H9 (cell line): ENCODE results near the gene HIP1. TPM values are rescaled to one million over a fixed set of nuclear protein-coding genes. Genes with fewer than 3 reads are reported as not detected.
"Not testable (repeated sequence)": the region's sequence is repeated elsewhere in the genome, so short reads cannot be mapped to it uniquely, and the experiment has no call there.

Source experiments
- DNase-seq: peaks from one replicate; pipeline ENCODE4 v3.0.0-alpha.2; 2017
- H2AFZ ChIP-seq: one replicate; pipeline ENCODE4 v1.6.1; 2013; ENCODE audit warnings: mild to moderate bottlenecking, low read length, control low read depth, moderate library complexity
- H2AK5ac ChIP-seq: 2 replicates; pipeline ENCODE4 v1.6.1; 2013; ENCODE audit warnings: low read length, control low read depth, mixed read lengths; ENCODE audit not compliant: insufficient read length
- H2BK120ac ChIP-seq: one replicate; pipeline ENCODE4 v1.6.1; 2013; ENCODE audit warnings: low read depth, mild to moderate bottlenecking, low read length, control low read depth, inconsistent platforms; ENCODE audit not compliant: poor library complexity, severe bottlenecking
- H2BK12ac ChIP-seq: 2 replicates; pipeline ENCODE4 v1.6.1; 2013; ENCODE audit warnings: low read length, control low read depth, mixed read lengths, low read depth; ENCODE audit not compliant: insufficient read length
- H2BK15ac ChIP-seq: 2 replicates; pipeline ENCODE4 v1.6.1; 2013; ENCODE audit warnings: low read depth, low read length, control low read depth
- H2BK20ac ChIP-seq: one replicate; pipeline ENCODE4 v1.6.1; 2013; ENCODE audit warnings: low read depth, mild to moderate bottlenecking, low read length, control low read depth, inconsistent platforms; ENCODE audit not compliant: poor library complexity, severe bottlenecking
- H2BK5ac ChIP-seq: 2 replicates; pipeline ENCODE4 v1.6.1; 2013; ENCODE audit warnings: low read length, control low read depth, mixed read lengths; ENCODE audit not compliant: insufficient read length
- H3K14ac ChIP-seq: 2 replicates; pipeline ENCODE4 v1.6.1; 2013; ENCODE audit warnings: low read length, control low read depth; ENCODE audit not compliant: insufficient read depth
- H3K18ac ChIP-seq: 2 replicates; pipeline ENCODE4 v1.6.1; 2013; ENCODE audit warnings: low read depth, mild to moderate bottlenecking, mixed read lengths, low read length, control low read depth; ENCODE audit not compliant: insufficient read length
- H3K23ac ChIP-seq: 2 replicates; pipeline ENCODE4 v1.6.1; 2013; ENCODE audit warnings: low read length, control low read depth, mixed read lengths, low read depth; ENCODE audit not compliant: insufficient read length
- H3K23me2 ChIP-seq: 2 replicates; pipeline ENCODE4 v1.6.1; 2013; ENCODE audit warnings: low read depth, mild to moderate bottlenecking, mixed read lengths, low read length, control low read depth; ENCODE audit not compliant: insufficient read length, poor library complexity, severe bottlenecking
- H3K27ac ChIP-seq: 2 replicates; pipeline ENCODE4 v1.5.1; 2013; ENCODE audit warnings: low read length, control low read depth, mixed read lengths, low read depth; ENCODE audit not compliant: insufficient read length
- H3K27me3 ChIP-seq: 2 replicates; pipeline ENCODE4 v1.6.1; 2013; ENCODE audit warnings: low read length, control low read depth, inconsistent platforms; ENCODE audit not compliant: insufficient read depth
- H3K4ac ChIP-seq: 2 replicates; pipeline ENCODE4 v1.6.1; 2013; ENCODE audit warnings: low read depth, mild to moderate bottlenecking, control low read depth, inconsistent platforms, low read length, moderate library complexity
- H3K4me1 ChIP-seq: 2 replicates; pipeline ENCODE4 v1.6.1; 2013; ENCODE audit warnings: low read length, control low read depth, inconsistent platforms; ENCODE audit not compliant: insufficient read depth
- H3K4me2 ChIP-seq: 2 replicates; pipeline ENCODE4 v1.6.1; 2013; ENCODE audit warnings: low read length, control low read depth, mixed read lengths; ENCODE audit not compliant: insufficient read length, insufficient read depth
- H3K56ac ChIP-seq: 2 replicates; pipeline ENCODE4 v1.6.1; 2013; ENCODE audit warnings: low read depth, mild to moderate bottlenecking, mixed read lengths, low read length, control low read depth; ENCODE audit not compliant: insufficient read length
- H3K79me1 ChIP-seq: 2 replicates; pipeline ENCODE4 v1.6.1; 2013; ENCODE audit warnings: low read depth, mild to moderate bottlenecking, moderate library complexity, low read length, control low read depth, inconsistent platforms; ENCODE audit not compliant: insufficient read depth, poor library complexity, severe bottlenecking
- H3K79me2 ChIP-seq: 2 replicates; pipeline ENCODE4 v1.6.1; 2013; ENCODE audit warnings: low read length, control low read depth, inconsistent platforms; ENCODE audit not compliant: insufficient read depth
- H3K9ac ChIP-seq: 2 replicates; pipeline ENCODE4 v1.6.1; 2013; ENCODE audit warnings: low read length, control low read depth, mixed read lengths; ENCODE audit not compliant: insufficient read length; ENCODE audit errors: extremely low read depth
- H3K9me3 ChIP-seq: one replicate; pipeline ENCODE4 v1.6.1; 2013; ENCODE audit warnings: low read depth, low read length, inconsistent platforms; ENCODE audit not compliant: control insufficient read depth
- H3T11ph ChIP-seq: one replicate; pipeline ENCODE4 v1.6.1; 2013; ENCODE audit warnings: mild to moderate bottlenecking, low read length, control low read depth, inconsistent platforms
- H4K20me1 ChIP-seq: one replicate; pipeline ENCODE4 v1.6.1; 2013; ENCODE audit not compliant: control insufficient read depth, insufficient read length, insufficient read depth
- H4K5ac ChIP-seq: 2 replicates; pipeline ENCODE4 v1.6.1; 2013; ENCODE audit warnings: low read depth, mild to moderate bottlenecking, mixed read lengths, low read length, control low read depth; ENCODE audit not compliant: insufficient read length
- H4K8ac ChIP-seq: replicated peaks from 2 replicates; pipeline ENCODE4 v1.6.1; 2013; ENCODE audit warnings: low read length, control low read depth, mixed read lengths, low read depth; ENCODE audit not compliant: insufficient read length
- H4K91ac ChIP-seq: 2 replicates; pipeline ENCODE4 v1.6.1; 2013; ENCODE audit warnings: low read depth, mild to moderate bottlenecking, moderate library complexity, mixed read lengths, low read length, control low read depth; ENCODE audit not compliant: insufficient read length
- H3K27ac Mint-ChIP-seq, 3 experiments: 2 replicates in 2 of 3; 3 replicates in 1 of 3; pipeline ENCODE4 v1.8.0; 2020 to 2021; ENCODE audit warnings: mixed read lengths in 3 of 3, mild to moderate bottlenecking in 1 of 3, moderate library complexity in 1 of 3
- H3K27me3 Mint-ChIP-seq: 2 replicates; pipeline ENCODE4 v1.8.0; 2021; ENCODE audit warnings: low read depth, mild to moderate bottlenecking, moderate library complexity, mixed read lengths
- H3K36me3 Mint-ChIP-seq, 3 experiments: 2 replicates in 2 of 3; 3 replicates in 1 of 3; pipeline ENCODE4 v1.8.0; 2020 to 2021; ENCODE audit warnings: low read depth in 3 of 3, mixed read lengths in 3 of 3; ENCODE audit not compliant: insufficient read depth in 1 of 3
- H3K4me1 Mint-ChIP-seq, 2 experiments: 2 replicates each; pipeline ENCODE4 v1.8.0; 2020; ENCODE audit warnings: mixed read lengths in 2 of 2
- H3K4me3 Mint-ChIP-seq, 2 experiments: 2 replicates in 1 of 2; 3 replicates in 1 of 2; pipeline ENCODE4 v1.8.0; 2020 to 2021; ENCODE audit warnings: mild to moderate bottlenecking in 2 of 2, mixed read lengths in 2 of 2, moderate library complexity in 1 of 2
- H3K9me3 Mint-ChIP-seq, 2 experiments: 2 replicates in 1 of 2; 3 replicates in 1 of 2; pipeline ENCODE4 v1.8.0; 2020; ENCODE audit warnings: mild to moderate bottlenecking in 2 of 2, mixed read lengths in 2 of 2, moderate library complexity in 1 of 2
- CTCF ChIP-seq: fragments of 200-600 bp; sonication (generic); conservative IDR thresholded peaks from 3 replicates; pipeline ENCODE4 v1.8.0; 2021; ENCODE audit warnings: antibody characterized with exemption, mild to moderate bottlenecking
- WGBS: extraction: QIAGEN DNeasy Blood & Tissue Kit; methylation state at CpG from one replicate; pipeline ENCODE4 v1.1.7; 2013; ENCODE audit warnings: missing lambda C conversion rate, low lambda C conversion rate, mixed read lengths; ENCODE audit not compliant: insufficient read length; ENCODE audit errors: extremely low coverage; 5-methylcytosine and 5-hydroxymethylcytosine counted together
- long read RNA-seq: library from polyadenylated mRNA; unstranded; transcript quantifications from one replicate; pipeline ENCODE4 v2.0.0, GENCODE V29; 2020
- total RNA-seq: library from RNA; stranded (reverse); gene quantifications from 2 replicates; pipeline ENCODE4 v1.2.1, GENCODE V29; 2021

Gene HIP1
- total RNA-seq = 82.7 and 87.5 TPM in 2 replicates
- long read RNA-seq, full-length matches to known transcripts = 5 of 53 reads
- long read RNA-seq, partial matches to known transcripts = 25 of 53 reads
- long read RNA-seq, other reads (novel, unspliced or antisense) = 23 of 53 reads

GRCh38 chr7:75738604-75738974 lies at the start of gene HIP1:
Gene HIP1 (minus strand): TSS chr7:75738941. CDS start chr7:75738920, 21 bp downstream.
- Histone ChIP-seq H3K14ac (peak within 1 kb of the TSS; percentile 1; the same call in 1 of the 2 replicates), H2BK120ac (no peak within 1 kb of the TSS), H4K5ac (no peak within 1 kb of the TSS), H3K18ac (no peak within 1 kb of the TSS), H2BK12ac (no peak within 1 kb of the TSS), H4K91ac (no peak within 1 kb of the TSS), H3K23me2 (peaks cover 11% of the 10 kb centered on the region), H3K27me3 (no peaks in the 10 kb centered on the region; the same call in 1 of the 2 replicates), H3K27ac (no peak within 1 kb of the TSS), H2AK5ac (no peak within 1 kb of the TSS), H3K9me3 (no peaks in the 10 kb centered on the region), H3K23ac (no peak within 1 kb of the TSS), H3K9ac (peak within 1 kb of the TSS; percentile 24), H4K20me1 (no peaks in the 10 kb centered on the region), H3K79me1 (no peaks in the 10 kb centered on the region), H3K4ac (no peak within 1 kb of the TSS), H2BK15ac (no peak within 1 kb of the TSS), H3K79me2 (no peaks in the 10 kb centered on the region), H2BK5ac (no peak within 1 kb of the TSS), H3K4me1 (peaks cover 9% of the 10 kb centered on the region), H2AFZ (no peak within 1 kb of the TSS), H3K56ac (no peak within 1 kb of the TSS), H3K4me2 (peak within 1 kb of the TSS; percentile 57), H3T11ph (no peak within 1 kb of the TSS), H2BK20ac (no peak within 1 kb of the TSS), H4K8ac (no peak within 1 kb of the TSS)
- H3K36me3 Mint-ChIP-seq = no peaks in the 10 kb centered on the region
- H3K9me3 Mint-ChIP-seq = no peaks in the 10 kb centered on the region; a peak in 1 of 5 replicates
- TF ChIP-seq CTCF = no peak
- peak within 1 kb of the TSS; percentile 87 to 96 for H3K4me3 Mint-ChIP-seq
- peaks cover 17% of the 10 kb centered on the region for H3K27me3 Mint-ChIP-seq
- H3K4me1 Mint-ChIP-seq = peaks cover 30 to 42% of the 10 kb centered on the region in 2 experiments
- DNase-seq = no peak
- peak within 1 kb of the TSS; percentile 92 to 98 (median 94); a peak in 4 of 7 replicates for H3K27ac Mint-ChIP-seq
- no CpG with 5 or more reads among the region's 30 CpGs for WGBS

GRCh38 chr7:75788154-75788847 lies 49.6 kb upstream of the HIP1 start:
- WGBS = no CpG with 5 or more reads among the region's 14 CpGs
- not testable (repeated sequence) for H3K56ac ChIP-seq, H3K4me1 Mint-ChIP-seq, H3K9ac ChIP-seq, H2BK120ac ChIP-seq, H3T11ph ChIP-seq, H3K79me1 ChIP-seq, H4K91ac ChIP-seq, H4K20me1 ChIP-seq, H2BK15ac ChIP-seq, H3K4me3 Mint-ChIP-seq, H3K4ac ChIP-seq, H3K9me3 ChIP-seq, H3K23ac ChIP-seq, H3K23me2 ChIP-seq, H2BK12ac ChIP-seq, H3K36me3 Mint-ChIP-seq, H3K4me1 ChIP-seq, H3K9me3 Mint-ChIP-seq, H3K14ac ChIP-seq, H2BK5ac ChIP-seq, H4K5ac ChIP-seq, H3K27me3 ChIP-seq, H4K8ac ChIP-seq, H2BK20ac ChIP-seq, H3K27ac Mint-ChIP-seq, H2AK5ac ChIP-seq, H3K27me3 Mint-ChIP-seq, H2AFZ ChIP-seq, H3K79me2 ChIP-seq
- Histone ChIP-seq H3K4me2 (peak overlapping the region; percentile 21), H3K27ac (peak overlapping the region; percentile 68), H3K18ac (peak overlapping the region; percentile 14)
- peak; percentile 73 for DNase-seq
